ENCODE results near the gene MC3R.

The MC3R gene

GRCh38 chr20:56257604-56258003 is 9.1 kb downstream of the MC3R start:
- no peak for DNase-seq

DNA sequence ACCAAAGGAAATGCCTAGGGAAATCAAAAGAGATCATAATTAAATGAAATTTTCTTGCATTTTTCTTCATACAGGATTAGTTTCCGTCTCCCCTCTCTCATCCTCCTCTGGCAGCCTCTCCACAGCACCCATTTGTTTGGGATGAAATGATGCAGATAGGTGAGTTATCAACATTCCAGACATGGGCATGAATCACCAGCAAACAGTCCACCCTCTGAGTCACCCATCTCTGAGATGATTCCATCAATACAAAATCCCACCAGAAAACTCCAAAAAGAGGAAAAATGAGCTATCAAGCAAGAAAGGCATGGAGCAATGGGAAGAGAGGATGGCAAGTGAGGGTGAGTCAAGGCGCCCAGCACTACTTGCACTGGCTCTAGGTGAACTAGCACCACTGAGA is 11.4 kb downstream of the MC3R start:
- DNase-seq: no peak

DNA sequence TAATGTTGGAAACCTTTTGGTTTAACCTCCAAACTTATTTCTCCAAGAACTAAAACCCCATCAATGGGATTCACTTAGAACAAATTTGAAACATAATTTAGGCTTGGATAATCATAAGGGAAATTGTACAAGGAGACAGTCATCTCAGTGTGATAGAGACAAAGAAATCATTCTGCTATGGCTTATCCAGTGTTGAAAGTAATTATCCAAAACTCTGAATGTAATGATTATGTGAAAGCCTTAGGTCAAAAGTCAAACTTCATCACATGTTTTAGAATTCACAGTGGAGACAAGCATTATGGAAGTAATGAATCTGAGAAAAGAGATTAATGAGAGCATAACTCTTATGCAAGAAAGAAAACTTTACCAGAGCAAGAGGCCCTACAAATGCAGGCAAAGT is 20.0 kb downstream of the MC3R start:
- DNase-seq: no peak

DNA sequence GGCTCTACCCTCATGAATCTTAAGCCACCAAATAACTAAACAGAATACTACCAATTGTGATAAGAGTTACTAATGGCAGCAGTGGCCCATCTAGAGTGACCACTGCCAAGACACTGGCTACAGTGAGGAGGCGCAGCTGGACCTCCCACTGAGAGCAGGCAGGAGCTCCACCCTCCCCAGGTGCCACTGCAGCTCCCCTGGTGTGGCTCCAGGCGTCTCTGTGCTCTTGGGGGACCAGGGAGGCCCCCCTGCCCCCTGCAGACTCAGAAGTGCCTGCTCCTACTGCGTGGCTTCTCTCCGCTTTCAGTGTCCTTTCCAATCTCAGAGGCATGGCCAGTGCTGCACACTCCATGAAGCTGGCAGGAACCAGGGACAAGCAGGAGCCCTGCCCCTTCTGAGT is 23.4 kb downstream of the MC3R start:
- no peak for DNase-seq

DNA sequence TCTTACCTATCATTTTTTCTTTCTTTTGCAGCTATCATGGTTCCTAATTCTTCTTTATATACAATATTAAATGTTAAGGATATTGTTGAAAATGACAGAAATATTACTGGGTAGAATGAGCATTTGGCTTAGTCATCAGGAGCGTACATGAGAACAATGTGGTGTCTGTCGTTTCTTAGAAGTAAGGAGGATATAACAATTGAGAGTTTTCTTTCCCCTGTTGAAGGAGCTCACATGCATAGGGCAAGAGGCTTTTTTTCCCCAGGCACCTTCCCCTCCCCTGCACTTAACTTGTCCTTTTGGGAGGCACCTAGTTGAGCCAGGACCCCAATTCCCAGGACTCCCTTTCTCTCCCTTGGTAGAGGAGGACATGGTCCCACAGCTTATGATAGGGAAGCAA is 25.0 kb downstream of the MC3R start:
- no peak for DNase-seq

- DNase-seq: no peak
Observed at GRCh38 chr20:56274156-56274555, 25.6 kb downstream of the MC3R start.

- no peak for DNase-seq
Observed at GRCh38 chr20:56278196-56278595, 29.7 kb downstream of the MC3R start.

DNA sequence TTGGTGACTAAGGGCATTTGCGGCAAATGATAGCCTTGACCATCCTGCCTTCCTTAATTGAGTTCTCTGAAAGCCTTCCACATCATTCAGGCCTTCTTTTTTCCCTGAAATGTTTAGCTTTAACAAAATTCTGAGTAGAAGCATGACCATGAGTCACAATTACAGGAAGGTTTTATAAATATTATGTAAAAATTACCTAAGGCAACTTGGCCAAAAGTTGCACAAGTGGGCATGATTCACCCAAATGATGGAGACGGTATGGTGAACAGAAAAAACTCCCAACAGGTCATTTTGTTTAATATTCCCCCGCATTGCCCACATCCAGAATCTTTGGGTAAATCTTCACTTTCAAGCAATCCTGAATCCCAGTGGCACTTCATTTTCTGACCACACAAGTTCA is 37.0 kb downstream of the MC3R start:
- DNase-seq: no peak

- DNase-seq: no peak
Observed at GRCh38 chr20:56289652-56290051, 41.1 kb downstream of the MC3R start.

DNA sequence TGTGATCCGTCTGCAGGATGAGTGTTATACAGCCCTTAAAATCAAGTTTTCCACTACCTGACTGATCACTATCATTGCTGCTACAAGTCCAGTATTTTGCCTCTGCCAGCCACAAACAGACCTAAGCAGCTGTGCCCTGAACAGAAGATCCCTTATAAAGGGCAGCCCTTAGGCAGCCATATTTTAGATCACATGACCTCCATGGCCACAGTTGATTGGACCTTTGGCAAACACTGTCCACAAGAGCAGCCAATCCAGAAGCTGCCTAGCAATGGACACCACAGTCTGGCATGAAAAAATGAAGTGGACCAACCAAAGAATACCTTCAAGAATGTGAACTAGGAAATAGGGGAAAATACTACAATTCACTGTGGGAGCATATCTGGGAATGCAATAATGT is 50.8 kb downstream of the MC3R start:
- no peak for DNase-seq

Data from T-helper 2 cell (primary cell).